HG03558 (cell line): Measurements from ENCODE around the gene GMDS.
A peak's percentile ranks its signal among the peaks of the same experiment; 100 is the strongest.

Experiments used
- ATAC-seq: cut with Tn5 transposase; IDR thresholded peaks from one replicate; pipeline ENCODE4 v1.9.1; 2021; ENCODE audit warnings: moderate number of reproducible peaks; ENCODE audit not compliant: unreplicated experiment; ENCODE audit errors: extremely low read depth

Gene GMDS

GRCh38 chr6:2209226-2209809 lies 36.1 kb downstream of the GMDS start:
- no peak for ATAC-seq

DNA sequence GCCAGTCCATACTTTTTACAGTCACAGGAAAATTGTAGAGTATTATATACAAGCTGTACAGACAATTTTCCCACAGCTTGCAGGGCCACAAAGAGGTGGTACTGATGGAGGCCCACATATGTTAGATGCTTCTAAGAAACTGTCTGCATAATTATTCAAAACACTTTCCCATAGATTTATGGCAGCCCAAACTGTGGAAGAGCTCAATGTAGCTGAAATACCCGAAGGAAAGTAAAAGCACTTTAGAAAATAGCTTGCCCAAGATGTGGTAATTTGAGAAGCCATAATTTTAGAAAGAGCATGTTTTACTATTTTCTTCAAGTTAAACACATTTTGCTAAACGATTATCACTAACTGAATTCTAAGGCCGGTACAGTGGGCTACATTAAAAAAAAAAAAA lies 36.9 kb downstream of the GMDS start:
- no peak for ATAC-seq

GRCh38 chr6:2205396-2205795 lies 40.0 kb downstream of the GMDS start:
- no peak for ATAC-seq

DNA sequence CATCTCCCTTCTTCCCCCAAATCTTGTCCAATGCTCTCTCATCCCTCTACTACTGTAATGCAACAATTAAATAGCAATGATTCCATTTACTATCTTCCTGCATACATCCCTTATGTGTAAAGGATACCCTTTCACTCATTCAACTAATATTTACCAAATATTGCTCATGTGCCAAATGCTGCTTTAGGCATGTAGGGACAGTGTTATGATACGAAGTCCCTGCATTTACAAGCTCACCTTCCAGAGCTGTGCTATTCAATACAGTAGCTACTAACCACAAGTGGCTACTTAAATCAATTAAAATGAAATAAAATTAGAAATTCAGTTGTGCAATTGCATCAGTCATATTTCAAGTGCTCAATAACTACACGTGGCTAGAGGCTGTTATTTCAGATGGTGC lies 41.1 kb downstream of the GMDS start:
- no peak for ATAC-seq

- no peak for ATAC-seq
Observed at GRCh38 chr6:2203264-2203663, 42.1 kb downstream of the GMDS start.

DNA sequence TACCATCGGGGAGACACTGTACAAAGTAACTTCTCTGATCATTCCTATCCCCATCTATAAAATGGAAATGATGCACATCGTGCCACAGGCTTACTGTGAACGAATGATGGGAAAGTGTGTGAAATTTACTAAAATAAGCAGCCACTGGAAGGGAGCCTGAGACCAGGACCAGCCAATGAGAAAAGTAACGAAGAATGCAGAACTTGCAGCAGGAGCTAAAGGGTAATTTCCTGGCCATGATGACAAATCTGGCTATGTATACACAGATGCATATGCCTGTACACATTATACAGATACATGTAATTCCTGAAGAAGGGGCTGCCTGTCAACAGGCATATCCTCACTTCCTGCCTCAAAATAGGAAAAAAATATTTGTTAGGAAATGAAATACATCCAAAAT lies 47.4 kb downstream of the GMDS start:
- no peak for ATAC-seq

GRCh38 chr6:2197177-2197671 lies 48.2 kb downstream of the GMDS start:
- ATAC-seq = no peak

GRCh38 chr6:2196079-2196679 lies 49.2 kb downstream of the GMDS start:
- ATAC-seq = no peak

DNA sequence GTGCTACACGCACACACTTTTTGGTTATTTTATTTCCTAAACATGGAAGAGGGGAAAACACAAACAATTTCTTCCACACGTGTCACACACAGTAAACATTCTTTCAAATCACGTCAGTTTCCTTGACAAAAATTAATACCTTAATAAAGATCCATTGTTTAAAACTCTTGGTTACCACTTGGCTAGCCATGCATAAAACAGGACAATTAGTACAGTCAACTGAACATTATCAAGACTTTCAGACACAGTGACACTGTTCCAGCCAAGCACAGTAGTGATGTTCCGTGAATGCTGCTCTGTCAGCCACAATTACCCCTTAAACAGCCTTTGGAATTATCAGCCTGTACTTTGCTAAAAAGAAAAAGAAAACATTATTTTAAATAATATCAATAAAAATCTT lies 50.8 kb downstream of the GMDS start:
- no peak for ATAC-seq

DNA sequence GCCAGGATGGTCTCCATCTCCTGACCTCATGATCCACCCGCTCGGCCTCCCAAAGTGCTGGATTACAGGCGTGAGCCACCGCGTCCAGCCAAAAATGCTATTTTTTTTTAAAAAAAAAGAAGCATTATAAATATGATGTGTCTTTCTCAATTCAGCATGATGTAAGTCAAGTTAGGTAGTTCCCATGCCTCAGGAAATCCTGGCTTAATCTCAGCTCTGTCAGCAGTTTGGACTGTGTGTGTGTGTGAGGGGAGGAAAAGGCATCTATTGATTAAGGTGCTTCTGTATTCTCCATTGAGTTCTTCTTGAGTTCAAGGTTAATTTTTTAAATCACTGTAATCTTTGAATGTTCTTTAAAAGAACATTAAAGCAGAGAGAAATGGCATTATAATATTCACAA lies 51.5 kb downstream of the GMDS start:
- no peak for ATAC-seq

- no peak for ATAC-seq
Observed at GRCh38 chr6:2192976-2193375, 52.4 kb downstream of the GMDS start.

- ATAC-seq = no peak
Observed at GRCh38 chr6:2191390-2191740, 54.0 kb downstream of the GMDS start.

GRCh38 chr6:2190661-2191389 lies 54.6 kb downstream of the GMDS start:
- ATAC-seq = no peak

- ATAC-seq = no peak
Observed at GRCh38 chr6:2188856-2189384, 56.5 kb downstream of the GMDS start.

- ATAC-seq = no peak
Observed at GRCh38 chr6:2188397-2188796, 57.0 kb downstream of the GMDS start.

DNA sequence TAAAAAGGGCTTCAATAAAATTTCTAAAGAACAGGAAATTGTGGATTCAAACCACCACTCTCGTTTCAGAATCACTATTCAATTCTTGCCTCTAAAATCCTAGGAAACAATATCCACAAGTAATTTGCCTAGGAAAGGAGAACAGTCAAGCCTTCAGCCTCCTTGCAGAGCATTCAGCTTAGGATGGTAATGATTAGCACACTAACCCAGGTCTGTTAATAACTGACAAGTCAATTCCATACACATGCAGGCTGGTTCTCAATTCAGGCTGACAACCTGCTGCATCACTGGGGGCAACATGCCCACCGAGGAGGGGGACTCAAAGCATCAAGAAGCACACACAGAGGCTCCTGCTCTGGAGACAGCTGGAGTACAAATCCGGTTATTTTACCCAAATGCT lies 57.6 kb downstream of the GMDS start:
- no peak for ATAC-seq

GRCh38 chr6:2186516-2186915 lies 58.9 kb downstream of the GMDS start:
- ATAC-seq = peak; percentile 61

GRCh38 chr6:2185466-2185865 lies 59.9 kb downstream of the GMDS start:
- ATAC-seq = no peak

GRCh38 chr6:2184700-2185455 lies 60.5 kb downstream of the GMDS start:
- ATAC-seq = no peak

- no peak for ATAC-seq
Observed at GRCh38 chr6:2183752-2184151, 61.7 kb downstream of the GMDS start.

GRCh38 chr6:2183246-2183645 lies 62.2 kb downstream of the GMDS start:
- no peak for ATAC-seq
